Erythroblast (primary cell): ENCODE data around the gene CLPTM1.

Experiments used
- GATA1 ChIP-seq: IDR thresholded peaks from 2 replicates; pipeline ENCODE4 v1.6.1; 2011; ENCODE audit warnings: low read depth, mild to moderate bottlenecking, control low read depth, low read length, moderate library complexity
- POLR2A ChIP-seq: IDR thresholded peaks from 2 replicates; pipeline ENCODE4 v1.6.1; 2011; ENCODE audit warnings: mild to moderate bottlenecking, low read length

GRCh38 chr19:44942067-44942571 is 13.1 kb upstream of the CLPTM1 start, which contains the start of gene APOC4:
- TF ChIP-seq POLR2A = no peak
- no peak for TF ChIP-seq GATA1
